ENCODE results near the gene ACP7.
A peak's percentile ranks its signal among the peaks of the same experiment; 100 is the strongest.
"Not testable (repeated sequence)": the region's sequence is repeated elsewhere in the genome, so short reads cannot be mapped to it uniquely, and the experiment has no call there.

The ACP7 gene

DNA sequence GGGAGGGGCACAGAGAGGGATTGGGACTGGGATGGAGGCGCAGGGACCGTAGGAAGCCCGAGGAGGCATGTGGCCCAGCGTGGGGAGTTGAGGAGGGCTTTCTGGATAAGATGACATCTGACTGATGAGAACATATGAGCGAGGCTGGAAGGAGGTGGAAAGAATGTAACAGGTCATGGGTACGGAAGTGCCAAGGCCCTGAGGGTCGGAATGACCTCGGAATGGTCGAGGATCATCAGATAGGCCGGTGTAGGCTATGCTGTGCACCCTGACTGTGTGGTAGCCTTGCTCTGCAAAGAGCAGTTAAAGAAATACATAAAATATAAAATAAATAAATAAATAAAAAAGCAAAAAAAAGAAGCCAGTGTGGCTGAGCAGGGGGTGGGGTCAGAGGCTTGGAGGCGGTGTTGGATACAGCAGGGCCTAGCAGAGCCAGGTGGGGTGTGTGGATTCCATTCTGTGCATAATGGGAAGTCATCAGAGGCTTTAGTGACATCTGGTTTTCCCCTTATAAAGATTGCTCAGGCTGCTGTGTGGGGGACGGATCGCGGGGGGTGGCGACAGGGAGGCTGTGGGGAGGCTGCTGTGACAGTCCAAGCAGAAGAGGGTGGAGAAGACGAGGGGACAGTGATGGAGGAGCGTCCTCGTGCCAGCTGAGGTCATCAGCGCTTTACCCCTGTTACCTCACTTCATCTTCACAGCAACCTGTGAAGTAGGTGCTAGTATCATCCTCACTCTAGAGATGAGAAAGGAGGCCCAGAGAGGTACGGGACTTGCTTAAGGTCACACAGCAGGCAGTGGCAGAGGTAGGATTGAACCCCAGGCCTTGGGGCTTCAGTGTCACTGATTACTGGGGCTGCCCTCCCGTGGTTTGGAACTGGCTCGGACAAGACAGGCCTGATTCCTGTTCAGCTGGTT, 46.4 kb downstream of the ACP7 start:
- DNase-seq: no peak

DNA sequence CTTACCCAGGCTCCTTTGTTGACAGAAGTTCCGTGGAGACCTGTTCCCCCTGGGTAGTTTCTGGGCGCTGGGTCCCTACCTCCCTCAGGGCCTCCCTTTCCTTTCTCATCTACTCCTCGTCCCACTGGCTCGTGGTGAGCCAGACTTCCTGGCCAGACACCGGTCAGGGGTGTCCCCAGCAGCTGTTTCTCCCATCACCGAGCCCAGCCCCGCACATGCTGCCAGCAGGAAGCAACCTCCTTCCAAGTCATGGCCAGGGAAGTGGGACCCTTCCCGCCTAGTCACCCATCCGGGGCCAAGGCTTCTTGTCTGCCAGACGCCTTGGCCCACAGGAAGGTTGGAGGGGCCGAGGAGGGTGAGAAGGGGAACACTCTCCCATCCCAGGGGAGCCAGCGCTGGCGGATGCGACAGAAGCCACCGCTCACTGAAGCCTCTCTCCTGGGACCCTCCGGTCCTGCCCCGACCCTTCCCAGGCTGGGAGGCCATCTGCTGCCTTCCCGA, 47.1 kb downstream of the ACP7 start:
- DNase-seq: no peak

DNA sequence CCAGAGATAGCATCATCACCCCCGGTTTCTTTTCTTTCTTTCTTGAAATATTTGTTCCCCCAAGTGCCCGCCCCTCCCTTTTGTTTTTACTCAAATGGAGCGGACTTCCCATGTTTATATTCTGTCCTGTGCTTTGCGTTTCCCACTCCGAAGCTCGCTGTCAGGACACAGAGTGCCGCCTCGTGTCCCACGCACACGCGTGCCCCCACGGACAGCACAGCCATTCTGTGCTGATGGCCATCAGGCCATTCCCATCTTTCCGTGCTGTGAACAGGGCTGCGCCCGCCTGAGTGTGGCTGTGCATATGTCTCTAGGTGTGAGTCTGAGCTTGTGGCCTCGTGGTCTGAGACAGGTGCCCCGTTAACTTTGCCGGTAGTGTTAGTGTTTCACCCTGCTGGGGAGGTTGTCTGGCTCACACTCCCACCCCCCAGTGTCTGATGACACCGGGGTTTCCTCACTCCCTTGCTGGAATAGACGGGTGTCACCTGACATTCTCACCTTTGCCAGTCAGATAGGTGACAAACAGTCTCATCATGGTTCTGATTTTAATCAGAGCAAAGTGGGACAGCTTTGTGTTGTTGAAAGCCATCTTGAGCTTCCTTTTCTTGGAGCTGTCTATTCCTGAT, 48.3 kb downstream of the ACP7 start:
- DNase-seq: no peak

DNA sequence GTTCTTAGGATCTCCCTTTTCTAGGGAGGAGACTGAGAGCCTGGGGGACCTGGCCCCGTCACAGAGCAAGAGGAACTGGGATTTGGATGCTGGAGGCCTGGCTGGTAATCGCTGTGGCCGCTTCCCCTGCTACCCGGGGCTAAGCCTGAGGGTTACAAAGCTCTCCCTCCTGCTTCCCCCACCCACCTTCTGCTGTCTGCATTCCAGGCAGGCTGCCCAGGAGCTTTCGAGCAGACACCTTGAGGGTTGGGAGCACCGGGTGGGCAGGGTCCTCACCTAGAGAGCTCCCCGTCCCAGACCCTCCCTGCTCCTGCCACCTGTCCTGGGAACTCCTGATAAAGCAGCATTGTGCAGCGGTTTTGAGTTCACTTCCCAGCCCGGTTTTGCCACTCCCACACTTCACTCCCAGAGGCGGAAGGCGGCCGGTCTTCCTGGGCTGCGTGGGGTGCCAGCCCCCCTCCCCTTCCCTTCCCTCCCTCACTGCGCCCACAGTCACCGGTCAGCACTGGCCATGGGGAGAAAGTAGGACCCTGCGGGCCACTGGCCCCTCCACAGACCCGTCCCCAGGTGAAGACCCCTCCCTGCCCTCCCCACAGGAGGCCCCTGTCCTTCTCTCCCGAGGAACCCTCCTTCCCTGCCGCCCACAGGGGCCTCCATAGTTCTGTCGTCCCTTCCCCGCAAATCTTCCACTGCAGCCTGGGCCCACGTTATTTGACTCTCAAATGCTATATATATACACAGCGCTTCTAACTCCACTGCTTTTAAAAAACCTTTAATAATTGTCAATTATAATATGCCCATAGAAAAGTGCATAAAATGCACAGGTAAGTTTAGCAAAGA, 49.5 kb downstream of the ACP7 start:
- DNase-seq: no peak

DNA sequence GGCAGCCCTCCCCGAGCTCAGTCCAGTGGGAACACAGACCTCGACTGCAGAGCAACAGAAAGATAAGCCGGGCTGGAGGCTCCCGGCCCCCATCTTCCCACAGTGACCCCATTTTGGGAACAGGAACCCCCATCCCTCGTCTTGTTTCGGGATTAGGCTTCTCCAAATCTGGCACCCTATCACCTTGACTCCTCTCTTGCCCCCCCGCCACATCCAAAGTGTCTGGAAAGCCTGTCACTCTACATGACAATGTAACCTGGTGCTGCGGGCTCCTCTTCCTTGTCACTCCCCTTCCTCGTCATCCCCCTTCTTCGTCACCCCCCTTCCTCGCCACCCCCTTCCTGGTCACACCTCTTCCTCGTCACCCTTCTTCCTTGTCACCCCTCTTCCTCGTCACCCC, 51.5 kb downstream of the ACP7 start:
- no peak for DNase-seq

DNA sequence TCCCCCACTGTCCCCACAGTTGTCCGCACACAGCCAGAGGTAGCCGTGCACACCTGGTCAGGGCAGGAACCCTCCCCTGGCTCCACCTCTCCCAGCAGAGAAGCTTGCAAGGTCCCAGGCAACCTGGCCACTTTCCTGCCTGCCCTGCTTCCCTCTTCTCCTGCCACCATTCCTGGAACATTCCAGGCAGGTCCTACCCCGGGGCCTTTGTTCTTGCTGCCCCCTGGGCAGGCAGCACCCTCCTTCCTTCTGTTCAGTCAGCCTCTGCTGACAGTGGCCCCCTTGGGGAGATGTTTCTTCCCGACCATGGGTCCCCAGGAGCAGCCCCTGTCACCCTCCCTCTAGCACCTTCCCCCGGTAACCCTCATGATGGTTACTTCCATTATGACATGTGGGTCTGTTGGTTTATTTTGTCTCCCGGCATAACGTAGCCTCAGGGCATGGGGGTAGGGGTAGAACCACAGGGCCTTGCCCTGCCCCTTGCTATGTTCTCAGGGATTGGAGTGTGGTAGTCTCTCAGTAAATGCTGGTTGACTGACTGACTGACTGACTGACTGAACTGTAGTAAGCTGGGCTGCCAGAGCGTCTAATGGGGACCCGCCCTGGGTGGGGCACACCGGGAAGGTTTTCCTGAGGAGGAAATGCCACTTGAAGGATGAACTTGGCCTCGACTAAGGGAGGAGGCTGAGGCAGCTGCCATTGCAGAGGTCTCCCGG, 52.2 kb downstream of the ACP7 start:
- no peak for DNase-seq

DNA sequence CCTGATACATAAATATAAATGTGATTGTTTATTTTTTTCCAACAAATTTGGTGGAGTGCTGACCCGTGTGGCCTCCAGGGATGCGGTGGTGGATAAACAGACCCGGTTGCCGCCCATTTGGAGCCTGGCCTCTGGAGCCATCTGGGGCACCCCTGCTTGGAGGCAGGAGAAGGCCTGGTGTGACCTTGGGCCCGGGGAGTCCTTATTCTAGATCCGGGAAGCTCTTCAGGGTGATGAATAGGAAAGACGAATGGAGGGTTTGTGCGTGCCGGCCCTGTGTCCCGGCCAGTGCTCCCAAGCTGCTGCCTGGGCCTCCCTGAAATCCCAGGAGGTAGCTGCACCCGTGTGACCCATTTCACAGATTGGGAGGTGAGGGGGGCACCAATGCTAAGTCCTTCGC, 53.0 kb downstream of the ACP7 start:
- no peak for DNase-seq

DNA sequence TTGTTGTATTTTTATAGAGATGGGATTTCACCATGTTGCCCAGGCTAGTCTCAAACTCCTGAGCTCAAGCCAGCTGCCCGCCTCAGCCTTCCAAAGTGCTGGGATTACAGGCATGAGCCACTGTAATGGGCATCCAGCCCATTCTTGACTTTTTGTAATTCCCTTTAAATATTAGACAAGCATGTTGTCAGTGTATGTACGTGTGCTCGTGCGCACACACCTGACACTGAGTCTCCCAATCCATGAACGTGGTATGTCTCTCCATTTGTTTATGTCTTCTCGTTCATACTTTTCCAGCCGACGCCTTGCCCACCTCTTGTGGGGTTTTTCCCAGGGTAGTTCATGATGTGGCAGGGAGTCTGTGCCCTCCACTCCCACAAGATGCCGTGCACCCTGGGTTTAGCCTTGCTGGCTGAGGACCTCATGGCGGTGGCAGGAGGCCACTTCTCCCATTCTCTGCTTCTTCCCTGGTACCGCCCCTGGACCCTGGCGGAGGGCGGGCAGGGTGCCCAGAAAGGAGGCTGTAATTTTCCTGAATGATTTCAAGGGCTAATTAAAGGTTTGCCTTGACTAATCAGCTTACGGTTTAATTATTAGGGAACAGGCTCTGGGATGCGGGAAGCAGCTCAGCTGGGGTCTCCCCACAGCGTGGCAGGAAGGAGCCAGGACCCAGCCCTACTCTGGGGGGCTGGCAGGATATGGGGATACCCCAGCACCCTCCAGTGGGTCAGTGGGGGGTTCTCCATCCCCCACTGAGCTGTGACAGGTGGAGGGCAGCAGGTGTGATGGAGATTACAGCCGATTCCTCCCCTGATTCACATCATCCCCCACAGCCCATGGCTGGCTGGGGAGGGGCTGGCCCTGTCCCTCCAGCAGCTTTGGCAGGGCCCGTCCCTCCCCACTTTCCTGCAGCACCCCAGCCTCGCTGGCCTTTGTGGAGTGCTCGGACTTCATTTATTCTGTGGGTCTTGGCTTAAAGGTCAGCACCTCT, 54.3 kb downstream of the ACP7 start:
- DNase-seq: peak in 21 of 51 donors; percentile 14 to 67 (median 42)

DNA sequence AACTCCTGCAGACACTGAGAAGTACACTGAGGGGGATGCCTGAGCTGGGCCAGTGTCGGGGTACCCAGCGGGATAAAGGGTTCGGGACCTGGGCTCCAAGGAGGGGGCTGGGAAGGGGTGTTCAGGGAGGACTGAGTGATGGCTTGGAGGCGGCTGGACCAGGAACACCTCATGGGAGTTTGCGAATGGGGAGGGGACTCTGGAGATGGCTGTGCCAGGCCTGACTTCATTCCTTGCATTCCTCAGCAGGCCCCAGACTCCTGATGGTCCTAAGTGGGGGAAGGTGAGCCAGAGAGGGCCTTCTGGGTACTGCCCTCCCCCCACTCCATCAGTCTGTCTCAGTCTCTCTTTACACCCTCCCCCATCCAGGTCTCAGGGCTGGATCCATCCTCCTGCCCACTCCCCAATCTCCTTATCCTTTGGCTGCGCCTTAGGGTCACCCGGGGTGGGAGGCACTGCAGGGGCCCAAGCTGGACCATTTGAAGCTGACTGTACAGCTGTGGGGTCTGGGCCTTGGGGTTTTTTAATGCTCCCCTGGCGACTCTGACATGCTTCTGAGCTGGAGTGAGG, 55.2 kb downstream of the ACP7 start:
- DNase-seq: no peak

DNA sequence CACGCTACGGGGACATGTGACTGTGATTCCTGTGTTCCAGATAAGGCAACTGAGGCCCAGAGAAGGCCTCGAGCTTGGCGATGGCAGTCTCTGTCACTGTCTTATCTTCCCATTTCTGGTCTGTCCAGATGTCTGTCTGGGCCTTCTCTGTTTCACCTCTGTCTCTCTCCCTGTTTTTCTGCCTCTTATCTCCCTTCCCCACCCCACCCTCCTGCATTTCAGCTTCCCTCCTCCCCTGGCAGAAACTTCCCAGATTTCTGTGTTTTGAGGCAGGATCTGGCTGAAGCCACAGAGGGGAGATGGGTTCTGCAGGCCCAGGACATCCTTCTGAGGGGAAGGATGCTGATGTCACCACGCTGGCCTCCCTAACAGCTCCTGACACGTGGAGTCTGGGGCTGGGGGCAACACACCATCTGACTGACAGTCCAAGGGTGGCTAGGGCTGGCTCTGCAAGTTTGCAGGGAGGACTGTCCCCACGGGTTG, 55.8 kb downstream of the ACP7 start:
- no peak for DNase-seq

DNA sequence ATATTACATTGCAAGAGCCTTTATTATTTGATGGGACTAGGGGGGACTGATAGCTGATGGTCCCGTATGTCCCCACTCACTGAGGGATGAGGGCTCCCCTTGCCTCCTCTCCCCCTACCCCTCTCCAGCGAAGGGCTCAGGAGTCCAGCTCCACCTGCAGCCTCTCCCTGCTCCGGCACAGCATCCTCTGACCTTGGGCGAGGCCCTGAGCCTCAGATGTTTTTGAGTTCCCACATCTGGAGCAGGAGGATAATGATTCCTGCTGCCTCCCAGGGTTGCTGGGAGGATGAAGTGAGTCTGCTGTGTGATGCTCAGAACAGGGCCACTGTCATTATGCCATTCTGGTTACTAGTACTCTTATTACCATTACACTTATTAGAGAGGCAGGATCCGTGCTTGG, 56.4 kb downstream of the ACP7 start:
- no peak for DNase-seq

DNA sequence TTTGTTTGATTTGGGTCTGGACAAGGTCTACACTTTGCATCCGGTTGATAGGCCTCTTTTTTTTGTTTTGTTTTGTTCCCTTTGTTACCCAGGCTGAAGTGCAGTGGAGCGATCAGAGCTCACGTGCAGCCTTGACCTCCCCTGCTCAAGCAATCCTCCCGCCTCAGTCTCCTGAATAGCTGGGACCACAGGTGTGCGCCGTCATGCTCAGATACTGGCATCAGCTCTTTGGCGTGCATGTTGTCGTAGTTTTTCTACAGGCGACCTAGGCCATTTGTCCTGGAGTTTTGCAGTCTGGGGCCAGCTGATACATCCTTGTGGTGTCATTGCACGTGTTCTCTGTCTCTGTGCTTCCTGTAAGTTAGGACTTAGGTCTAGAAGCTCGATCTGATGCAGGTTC, 57.8 kb downstream of the ACP7 start:
- no peak for DNase-seq

DNA sequence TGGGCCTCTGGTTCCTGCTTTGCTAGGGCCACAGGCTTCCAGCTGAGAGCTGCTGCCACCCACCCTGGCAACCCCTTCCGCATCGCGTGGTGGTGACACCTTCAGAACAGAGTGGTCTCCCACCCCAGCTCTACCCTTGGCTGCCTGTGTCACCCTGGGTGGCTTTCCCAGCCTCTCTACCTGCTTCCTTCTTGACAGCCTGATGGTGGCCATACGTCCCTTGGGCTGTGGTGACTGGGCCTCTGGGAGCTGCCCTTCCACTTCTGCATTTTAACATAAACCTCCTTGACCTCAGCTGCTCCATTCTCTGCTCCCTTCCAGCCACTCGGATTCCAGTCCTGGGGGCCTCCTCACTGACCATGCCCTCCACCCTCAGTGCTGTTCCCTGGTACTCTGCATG, 58.5 kb downstream of the ACP7 start:
- DNase-seq: no peak

DNA sequence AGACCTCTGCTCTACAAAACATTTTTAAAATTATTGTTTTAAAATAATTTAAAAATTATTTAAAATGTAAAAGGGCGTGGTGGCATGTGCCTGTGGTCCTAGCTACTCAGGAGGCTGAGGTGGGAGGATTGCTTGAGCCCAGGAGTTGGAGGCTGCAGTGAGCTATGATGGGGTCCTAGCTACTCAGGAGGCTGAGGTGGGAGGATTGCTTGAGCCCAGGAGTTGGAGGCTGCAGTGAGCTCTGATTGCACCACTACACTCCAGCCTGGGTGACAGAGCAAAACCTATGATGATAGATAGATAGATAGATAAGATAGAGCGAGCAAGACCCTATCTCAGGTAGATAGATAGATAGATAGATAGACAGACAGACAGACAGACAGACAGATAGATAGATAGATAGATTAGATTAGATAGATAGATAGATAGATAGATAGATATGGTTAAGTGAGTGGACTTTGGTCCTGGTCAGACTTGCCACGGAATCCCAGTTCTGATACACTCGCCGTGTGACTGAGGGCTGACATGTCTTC, 59.7 kb downstream of the ACP7 start:
- not testable (repeated sequence) for DNase-seq

DNA sequence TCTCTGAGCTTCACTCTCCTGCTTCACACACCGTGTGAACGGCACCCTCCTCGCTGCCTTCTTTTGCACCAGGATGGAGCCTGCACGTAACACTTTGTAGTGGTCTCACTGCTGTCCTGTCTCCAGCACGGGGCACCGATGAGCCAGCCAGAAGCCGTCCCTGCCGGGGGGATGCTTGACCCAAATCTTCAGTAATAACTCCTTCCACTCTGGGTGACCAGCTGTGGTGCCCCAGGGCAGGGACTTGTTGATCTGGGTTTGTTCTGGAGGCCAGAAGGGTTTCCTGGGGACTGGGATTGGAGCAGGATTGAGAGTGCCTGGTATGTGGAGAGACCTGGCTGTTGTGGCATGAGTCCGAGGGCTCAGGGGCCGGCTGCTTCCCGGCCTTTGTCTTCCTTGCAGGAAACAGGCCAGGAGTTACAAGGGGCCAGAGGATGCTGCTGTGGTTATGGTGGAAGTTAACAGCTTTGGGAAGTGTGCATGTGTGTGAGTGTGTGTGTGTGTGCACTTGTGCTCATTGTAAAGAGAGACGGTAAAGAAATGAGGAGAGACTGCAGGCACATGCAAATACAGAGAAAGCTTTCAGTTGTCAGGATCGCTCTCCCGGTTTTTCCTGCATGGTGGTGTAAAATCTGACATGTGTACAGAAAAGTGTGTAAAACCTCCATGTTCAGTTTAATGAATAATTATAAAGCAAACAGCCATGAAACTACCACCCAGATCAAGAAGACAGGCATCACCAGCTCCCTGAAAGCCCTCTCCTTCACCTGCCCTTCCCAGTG, 60.3 kb downstream of the ACP7 start:
- peak in 9 of 51 donors; percentile 13 to 68 (median 19) for DNase-seq

DNA sequence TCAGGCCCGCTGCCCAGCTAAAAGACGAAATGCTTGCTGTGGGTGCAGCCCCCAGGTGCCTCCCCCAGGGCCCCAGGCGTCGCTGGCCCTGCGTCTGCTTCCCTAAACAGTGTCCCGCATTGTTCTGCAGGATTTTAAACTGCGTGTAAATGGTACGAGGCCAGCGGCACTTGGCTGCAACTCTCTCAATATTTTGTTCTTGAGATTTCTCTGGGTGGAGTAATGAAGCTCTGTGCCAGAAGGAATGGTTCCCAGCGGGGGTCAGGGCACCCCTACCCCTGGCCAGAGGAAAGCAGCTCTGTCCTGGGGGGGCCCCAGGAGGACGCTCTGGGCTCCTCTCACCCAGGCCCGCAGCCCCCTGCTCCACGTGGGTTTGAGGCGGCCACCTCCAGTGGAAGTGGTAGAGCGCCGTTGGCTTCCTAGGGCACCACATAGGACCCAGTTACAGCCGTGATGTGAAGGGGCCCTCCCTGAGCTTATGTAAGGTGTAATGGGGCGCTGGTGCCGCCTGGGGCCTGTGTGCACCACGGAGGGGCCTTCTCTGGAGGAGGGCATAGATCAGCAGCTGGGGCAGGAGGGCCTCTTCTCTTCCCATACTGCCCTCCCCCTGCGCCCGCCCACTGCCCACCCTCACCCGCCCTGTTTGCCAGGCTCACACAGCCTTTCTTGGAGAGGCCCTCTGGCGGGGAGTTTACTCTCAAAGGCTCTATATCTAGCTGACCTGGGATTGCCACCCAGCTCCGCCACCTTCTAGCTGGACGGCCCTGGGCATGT, 61.2 kb downstream of the ACP7 start:
- DNase-seq: peak in 40 of 51 donors; percentile 10 to 79 (median 54)

DNA sequence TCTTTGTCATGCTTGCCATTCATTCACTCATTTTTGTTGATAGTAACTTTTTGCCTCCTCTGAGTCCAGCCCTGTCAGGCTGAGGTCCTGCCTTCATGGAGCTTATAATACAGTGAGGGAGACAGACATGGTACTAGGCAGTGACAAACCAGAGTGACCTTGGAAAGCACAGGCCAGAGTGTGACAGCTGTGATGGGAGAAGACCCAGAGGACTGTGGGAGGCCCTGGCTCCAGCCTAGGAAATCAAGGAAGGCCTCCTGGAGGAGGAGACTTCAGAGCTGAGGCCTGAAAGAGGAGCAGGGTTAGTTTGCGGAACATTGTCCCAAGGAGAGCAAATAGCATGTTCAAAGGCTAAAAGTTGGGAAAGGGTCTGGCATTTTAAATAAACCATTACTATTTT, 61.9 kb downstream of the ACP7 start:
- no peak for DNase-seq
